K562 (cell line): ENCODE measurements around the gene ATRAID. TPM values are rescaled to one million over a fixed set of nuclear protein-coding genes. Genes with fewer than 3 reads are reported as not detected.

Source experiments
- ATAC-seq: fragments of 200-7000 bp; cut with Tn5 transposase; 3 replicates; pipeline ENCODE4 v1.9.1; 2020; ENCODE audit warnings: moderate library complexity
- BruUV-seq: library from RNA; stranded (reverse); fragments of 400-500 nt; replicated peaks from 2 replicates; lab custom pipeline; 2021; lab: Mats Ljungman, UMichigan
- CTCF ChIA-PET: fragments of 300-600 bp; formaldehyde crosslinking; extraction: SDS; loops from one replicate; lab custom pipeline; 2021; ENCODE audit warnings: low intra/inter-chr PET ratio; lab: Yijun Ruan, JAX
- POLR2A ChIA-PET: fragments of 300-600, 350-650 bp; sonication (Branson Sonifier 250); formaldehyde crosslinking; extraction: SDS; loops from one replicate; lab custom pipeline; 2021; ENCODE audit warnings: antibody characterized with exemption, inconsistent platforms; lab: Yijun Ruan, JAX
- DNase-seq, 4 experiments: peaks; one replicate each; pipeline versions ENCODE4 v3.0.0 to v3.0.0-alpha.2; 2011 to 2018; ENCODE audit warnings: low spot score in 3 of 4, mixed read lengths in 3 of 4; ENCODE audit errors: extremely low read depth in 1 of 4
- FAIRE-seq: peaks from 2 replicates; lab custom pipeline; 2011; peaks lifted over from hg19 to GRCh38; lab: Jason Lieb, UNC
- H2AFZ ChIP-seq: 2 replicates; pipeline ENCODE4 v1.6.0; 2011; ENCODE audit warnings: low read depth, low read length, control low read depth, inconsistent platforms
- H3K27ac ChIP-seq: fragments of 200-600 bp; 3 replicates; pipeline ENCODE4 v1.8.0; 2011; ENCODE audit warnings: low read depth, mild to moderate bottlenecking, control low read depth, inconsistent platforms, low read length, moderate library complexity, mixed read lengths; ENCODE audit errors: extremely low read depth
- H3K27me3 ChIP-seq, 2 experiments: fragments of 300-600 bp in 1 of 2; 2 replicates in 1 of 2; 3 replicates in 1 of 2; pipeline versions ENCODE4 v1.6.0 to v1.8.0; 2011; ENCODE audit warnings: inconsistent platforms in 2 of 2, low read length in 2 of 2, mild to moderate bottlenecking in 1 of 2, mixed read lengths in 1 of 2, moderate library complexity in 1 of 2; ENCODE audit not compliant: control insufficient read depth in 2 of 2, insufficient read depth in 2 of 2
- H3K36me3 ChIP-seq: fragments of 300-600 bp; 3 replicates; pipeline ENCODE4 v1.8.0; 2011; ENCODE audit warnings: mild to moderate bottlenecking, low read length, inconsistent platforms; ENCODE audit not compliant: control insufficient read depth, insufficient read depth
- H3K4me1 ChIP-seq, 2 experiments: fragments of 200-600 bp in 1 of 2; replicated peaks in 1 of 2; 2 replicates in 1 of 2; 3 replicates in 1 of 2; pipeline versions ENCODE4 v1.5.1 to v1.8.0; 2011; ENCODE audit warnings: inconsistent platforms in 2 of 2, low read length in 2 of 2, mild to moderate bottlenecking in 1 of 2, mixed read lengths in 1 of 2, moderate library complexity in 1 of 2; ENCODE audit not compliant: control insufficient read depth in 2 of 2, insufficient read depth in 2 of 2
- H3K4me2 ChIP-seq: 2 replicates; pipeline ENCODE4 v1.6.1; 2011; ENCODE audit warnings: low read length, control low read depth, inconsistent platforms, mixed read lengths; ENCODE audit not compliant: insufficient read depth
- H3K4me3 ChIP-seq: fragments of 200-600 bp; sonication (generic), shearing (Covaris generic); 2 replicates; pipeline ENCODE4 v1.5.1; 2016; ENCODE audit warnings: control low read depth, inconsistent platforms
- H3K79me2 ChIP-seq: fragments of 200-600 bp; 3 replicates; pipeline ENCODE4 v1.8.0; 2011; ENCODE audit warnings: low read length, inconsistent platforms; ENCODE audit not compliant: control insufficient read depth, insufficient read depth
- H3K9ac ChIP-seq, 2 experiments: 2 replicates each; pipeline versions ENCODE4 v1.6.0 to v1.6.1; 2011; ENCODE audit warnings: low read depth in 2 of 2, low read length in 2 of 2, control low read depth in 1 of 2, inconsistent platforms in 1 of 2, mild to moderate bottlenecking in 1 of 2, mixed read lengths in 1 of 2; ENCODE audit not compliant: insufficient read depth in 1 of 2
- H3K9me1 ChIP-seq: one replicate; pipeline ENCODE4 v1.6.0; 2011; ENCODE audit warnings: inconsistent platforms, mild to moderate bottlenecking, low read length, moderate library complexity; ENCODE audit not compliant: control insufficient read depth, insufficient read depth
- H3K9me3 ChIP-seq: replicated peaks from 2 replicates; pipeline ENCODE4 v1.5.1; 2011; ENCODE audit warnings: low read depth, low read length, inconsistent platforms; ENCODE audit not compliant: control insufficient read depth, insufficient read depth
- H4K20me1 ChIP-seq: replicated peaks from 2 replicates; pipeline ENCODE4 v1.6.1; 2011; ENCODE audit warnings: low read length, inconsistent platforms, mixed read lengths; ENCODE audit not compliant: control insufficient read depth, insufficient read depth
- ARHGAP35 ChIP-seq: fragments of 450-650 bp; IDR thresholded peaks from 2 replicates; pipeline ENCODE4 v1.6.1; 2018; ENCODE audit not compliant: partially characterized antibody
- BCL6 ChIP-seq: fragments of 250-450 bp; sonication (Bioruptor Pico); IDR thresholded peaks from 2 replicates; pipeline ENCODE4 v1.4.0; 2020
- DACH1 ChIP-seq: fragments of 450-650 bp; IDR thresholded peaks from 2 replicates; pipeline ENCODE4 v1.6.1; 2018; ENCODE audit not compliant: partially characterized antibody
- DMBX1 ChIP-seq: fragments of 250-450 bp; sonication (Bioruptor Pico); IDR thresholded peaks from 2 replicates; pipeline ENCODE4 v1.8.0; 2022; ENCODE audit warnings: inconsistent platforms, mild to moderate bottlenecking, moderate library complexity, borderline replicate concordance
- PRPF4 ChIP-seq: fragments of 200-400 bp; formaldehyde crosslinking; IDR thresholded peaks from one replicate; pipeline ENCODE4 v1.6.1; 2017; ENCODE audit warnings: low read length, low read depth, mild to moderate bottlenecking; ENCODE audit not compliant: insufficient read depth, poor library complexity, severe bottlenecking
- TAF15 ChIP-seq: fragments of 200-400 bp; formaldehyde crosslinking; IDR thresholded peaks from 2 replicates; pipeline ENCODE4 v1.6.1; 2017; ENCODE audit warnings: mild to moderate bottlenecking, low read depth, low read length, moderate library complexity
- ZKSCAN1 ChIP-seq: fragments of 150-350 bp; IDR thresholded peaks from 2 replicates; pipeline ENCODE4 v1.6.1; 2016; ENCODE audit warnings: low read depth, low read length
- ZNF121 ChIP-seq: sonication (generic); formaldehyde crosslinking; conservative IDR thresholded peaks from 2 replicates; pipeline ENCODE4 v1.8.0; 2022; ENCODE audit warnings: missing genetic modification reagents
- ZNF324 ChIP-seq: fragments of 250-450 bp; sonication (Bioruptor Pico); IDR thresholded peaks from 2 replicates; pipeline ENCODE4 v1.4.0; 2020; ENCODE audit warnings: mild to moderate bottlenecking
- WGBS: fragments of 100-300 bp; shearing (Covaris generic); methylation state at CpG from one replicate; pipeline ENCODE4 v1.1.6; 2016; ENCODE audit warnings: low coverage, mixed read lengths; ENCODE audit not compliant: insufficient coverage; ENCODE audit errors: missing lambda C conversion rate; 5-methylcytosine and 5-hydroxymethylcytosine counted together
- in situ Hi-C: fragments of 300-500 bp; cut with MboI; formaldehyde crosslinking; loops from 4 replicates; pipeline ENCODE4 v1.15.0; 2018; ENCODE audit warnings: inconsistent platforms, mixed read lengths
- intact Hi-C: fragments of 100-400 bp; cut with micrococcal nuclease; formaldehyde crosslinking; loops from 2 replicates; pipeline ENCODE4 v1.14.2; 2022
- polyA plus RNA-seq, 8 experiments: library from polyadenylated mRNA; depleted of rRNA in 4 of 8; stranded (reverse) in 5 of 8; unstranded in 3 of 8; fragments of >200 nt; fragmentation: Nextera tagmentation in 2 of 8; fragmentation: Illumina TruSeq in 1 of 8; extraction: Ambion mirVana in 2 of 8; extraction: Trizol in 1 of 8; gene quantifications; 2 replicates each; pipeline versions ENCODE4 v1.2.1 to v1.2.3, GENCODE V29; 2011 to 2014; ENCODE audit warnings: inconsistent platforms in 1 of 8, missing spikeins in 1 of 8
- total RNA-seq, 7 experiments: library from RNA; depleted of rRNA in 6 of 7; stranded (reverse); fragments of >200 nt in 6 of 7; fragmentation: Illumina TruSeq in 2 of 7; extraction: Trizol in 2 of 7; gene quantifications; 2 replicates each; pipeline versions ENCODE4 v1.2.1 to v1.2.3, GENCODE V29; 2011 to 2021; ENCODE audit warnings: low replicate concordance in 1 of 7
- TF ChIP-seq, protein P1 (sequence below), 2 experiments: fragments of 450-650 bp; IDR thresholded peaks; 2 replicates each; pipeline ENCODE4 v1.6.1; 2016

ATRAID gene
- total and polyA plus RNA-seq, 9 of the 15 experiments (the other 6 are each of a cell fraction or from before 2014, with no cell fraction given), result 70.2 to 187 (median 108) TPM

- ChIA-PET CTCF (no interaction called here), POLR2A (no interaction called here)
- TF ChIP-seq DMBX1, result no peak
- TF ChIP-seq PRPF4, result no peak
- TF ChIP-seq DACH1, result no peak
- TF ChIP-seq ZNF324, result no peak
- TF ChIP-seq, protein P1, sequence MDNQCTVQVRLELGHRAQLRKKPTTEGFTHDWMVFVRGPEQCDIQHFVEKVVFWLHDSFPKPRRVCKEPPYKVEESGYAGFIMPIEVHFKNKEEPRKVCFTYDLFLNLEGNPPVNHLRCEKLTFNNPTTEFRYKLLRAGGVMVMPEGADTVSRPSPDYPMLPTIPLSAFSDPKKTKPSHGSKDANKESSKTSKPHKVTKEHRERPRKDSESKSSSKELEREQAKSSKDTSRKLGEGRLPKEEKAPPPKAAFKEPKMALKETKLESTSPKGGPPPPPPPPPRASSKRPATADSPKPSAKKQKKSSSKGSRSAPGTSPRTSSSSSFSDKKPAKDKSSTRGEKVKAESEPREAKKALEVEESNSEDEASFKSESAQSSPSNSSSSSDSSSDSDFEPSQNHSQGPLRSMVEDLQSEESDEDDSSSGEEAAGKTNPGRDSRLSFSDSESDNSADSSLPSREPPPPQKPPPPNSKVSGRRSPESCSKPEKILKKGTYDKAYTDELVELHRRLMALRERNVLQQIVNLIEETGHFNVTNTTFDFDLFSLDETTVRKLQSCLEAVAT (IDR thresholded peaks at IDR 0.05), result no peak
- no peak for TF ChIP-seq ZKSCAN1
- TF ChIP-seq ZNF121, result no peak
- TF ChIP-seq TAF15, result no peak
- no peak for TF ChIP-seq BCL6 (CRISPR knock-in tag)
- no peak for TF ChIP-seq ARHGAP35
- Histone ChIP-seq H2AFZ (no peak overlapping the region), H3K79me2 (no peaks in the 10 kb centered on the region), H3K4me1 (peaks cover 0 to 10% of the 10 kb centered on the region in 2 experiments; a peak in 3 of 5 replicates), H3K36me3 (no peaks in the 10 kb centered on the region), H4K20me1 (no peaks in the 10 kb centered on the region), H3K27me3 (peaks cover 3 to 4% of the 10 kb centered on the region in 2 experiments; a peak in 3 of 5 replicates), H3K4me2 (no peak overlapping the region), H3K27ac (no peak overlapping the region), H3K9ac (no peak overlapping the region), H3K9me1 (no peaks in the 10 kb centered on the region), H3K9me3 (no peaks in the 10 kb centered on the region), H3K4me3 (no peak overlapping the region)
- in situ Hi-C loops, result no loop called here
- 24% methylated on average over 4 of the region's 4 CpGs for WGBS
- ATAC-seq, result no peak
- intact Hi-C loops, result loop anchor here (10.0 kb wide), 1 partner anchor 338 kb away; the partner anchor contains the start of gene DPYSL5
- FAIRE-seq, result no peak
- no TSS peak for BruUV-seq
- DNase-seq, result no peak
These were observed 29.5 kb upstream of the ATRAID start for GRCh38 chr2:27182346-27182745.
